ENCODE measurements around the gene OBSCN.
"Not testable (repeated sequence)": the region's sequence is repeated elsewhere in the genome, so short reads cannot be mapped to it uniquely, and the experiment has no call there.

Gene OBSCN

DNA sequence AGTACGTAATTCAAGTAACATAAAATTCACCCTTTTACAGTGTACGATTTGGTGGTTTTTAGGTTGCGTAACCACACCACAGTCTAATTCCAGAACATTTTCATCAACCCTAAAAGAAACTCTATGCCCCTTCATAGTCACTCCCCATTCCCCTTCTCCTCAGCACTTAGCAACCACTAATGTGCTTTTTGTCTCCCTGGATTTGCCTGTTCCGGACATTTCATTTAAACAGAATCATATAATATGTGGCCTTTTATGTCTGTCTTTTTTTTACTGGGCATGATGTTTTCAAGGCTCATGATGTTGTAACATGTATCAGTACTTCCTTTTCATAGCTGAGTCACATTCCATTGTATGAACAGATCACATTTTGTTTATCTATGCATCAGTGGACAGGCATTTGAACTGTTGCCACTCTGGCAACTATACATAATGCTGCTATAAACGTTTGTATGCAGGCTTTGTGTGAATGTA is 20.8 kb downstream of the OBSCN start:
- peak; percentile 91 for DNase-seq

DNA sequence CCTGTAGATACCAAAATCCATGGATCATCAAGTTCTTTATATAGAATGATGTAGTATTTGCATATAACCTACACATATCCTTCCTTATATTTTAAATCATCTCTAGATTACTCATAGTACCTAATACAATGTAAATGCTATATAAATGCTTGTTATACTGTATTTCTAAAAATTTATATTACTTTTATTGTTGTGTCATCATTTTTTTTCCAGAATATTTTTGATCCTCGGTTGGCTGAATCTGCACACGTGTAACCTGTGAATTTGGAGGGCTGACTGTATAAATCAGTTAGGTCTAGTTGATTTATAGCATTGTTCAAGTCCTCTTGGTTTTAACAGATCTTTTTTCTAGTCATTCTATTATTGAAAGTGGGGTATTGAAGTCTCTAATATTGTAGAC is 23.3 kb downstream of the OBSCN start:
- no peak for DNase-seq

DNA sequence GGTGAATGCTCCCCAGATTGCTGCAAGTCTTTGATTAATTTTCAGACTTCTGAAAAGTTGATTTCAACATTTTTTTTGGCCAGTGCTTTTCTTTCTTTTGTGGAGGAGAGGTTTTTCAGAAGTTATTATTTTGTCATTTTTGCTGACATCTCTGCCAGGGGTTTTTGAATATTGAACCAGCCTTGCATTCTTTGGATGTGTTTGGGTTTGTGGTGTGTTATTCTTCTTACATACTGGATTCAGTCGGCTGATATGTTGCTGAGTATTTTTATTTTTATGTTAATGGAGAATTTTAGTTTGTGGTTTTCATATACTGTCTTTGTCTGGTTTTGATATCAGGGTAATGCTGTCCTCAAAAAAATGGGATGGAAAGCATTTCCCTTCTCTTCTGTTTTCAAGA is 25.3 kb downstream of the OBSCN start:
- DNase-seq: no peak

DNA sequence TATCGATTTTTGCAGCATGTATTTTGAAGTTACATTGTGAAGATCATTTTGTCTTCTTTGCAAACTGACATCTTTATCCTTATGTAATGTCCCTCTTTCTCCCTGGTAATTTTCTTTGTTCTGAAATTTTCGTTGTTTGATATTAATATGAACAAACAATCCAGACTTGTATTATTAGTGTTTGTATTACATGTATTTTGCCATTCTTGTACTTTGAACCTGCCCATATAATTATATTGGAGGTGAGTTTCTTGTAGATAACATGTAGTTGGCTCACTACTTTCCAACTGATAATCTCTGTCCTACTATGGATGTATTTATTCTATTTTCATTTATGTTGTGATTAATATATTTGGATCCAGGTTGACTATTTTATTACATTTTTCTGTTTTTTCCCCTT is 27.1 kb downstream of the OBSCN start:
- DNase-seq: no peak

DNA sequence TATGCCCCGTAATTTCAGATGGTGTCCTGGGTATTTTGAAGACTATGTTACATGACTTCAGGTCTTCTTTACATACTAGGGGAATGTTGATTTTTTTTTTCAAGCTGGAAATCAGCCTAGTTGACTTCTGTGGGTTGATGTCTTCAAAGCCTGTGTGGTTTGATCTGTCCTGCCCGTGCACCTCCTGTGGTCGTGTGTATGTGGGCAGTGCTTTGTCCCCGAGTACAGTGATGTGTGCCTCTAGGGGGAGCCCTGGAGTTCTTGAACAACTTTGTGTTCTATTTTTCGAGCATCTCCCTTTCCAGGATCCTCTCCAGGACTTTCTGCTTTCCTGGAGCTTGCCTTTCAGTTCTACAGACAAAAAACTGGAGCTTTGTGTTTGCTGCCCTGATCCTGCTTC is 28.9 kb downstream of the OBSCN start:
- peak; percentile 58 for DNase-seq

DNA sequence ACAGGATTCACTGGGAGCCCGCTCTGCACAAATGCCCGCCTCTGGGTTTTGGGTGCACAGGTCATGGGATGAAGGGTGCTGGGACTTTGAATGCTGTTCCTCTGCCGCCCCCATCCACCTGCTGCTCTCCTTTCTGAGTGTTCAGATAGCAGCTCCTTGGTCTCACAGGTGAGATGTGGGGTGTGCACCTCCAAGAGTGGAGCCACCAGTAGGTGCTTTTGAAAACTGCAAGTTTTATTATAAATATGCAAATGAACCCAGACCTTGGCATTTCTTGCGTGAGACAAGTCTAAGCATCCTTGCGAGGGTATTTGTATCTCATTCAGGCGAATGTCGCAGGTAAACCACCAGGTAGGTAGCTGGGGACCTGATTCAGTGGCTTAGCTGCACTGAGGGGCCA is 30.2 kb downstream of the OBSCN start:
- no peak for DNase-seq

DNA sequence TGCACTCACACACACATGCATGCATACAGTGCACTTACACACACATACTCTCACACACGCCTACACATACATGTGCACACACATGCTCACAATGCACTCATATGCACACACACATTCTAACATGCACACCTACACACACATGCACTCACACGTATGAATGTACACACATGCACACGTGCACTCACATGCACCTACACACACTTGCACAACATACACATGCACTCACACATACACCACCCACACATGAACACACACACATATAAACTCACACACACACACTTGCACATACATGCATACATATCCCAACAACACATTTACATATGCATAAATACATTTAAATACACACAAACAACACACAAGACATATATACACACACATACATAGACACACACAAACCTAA is 30.6 kb downstream of the OBSCN start:
- DNase-seq: no peak

DNA sequence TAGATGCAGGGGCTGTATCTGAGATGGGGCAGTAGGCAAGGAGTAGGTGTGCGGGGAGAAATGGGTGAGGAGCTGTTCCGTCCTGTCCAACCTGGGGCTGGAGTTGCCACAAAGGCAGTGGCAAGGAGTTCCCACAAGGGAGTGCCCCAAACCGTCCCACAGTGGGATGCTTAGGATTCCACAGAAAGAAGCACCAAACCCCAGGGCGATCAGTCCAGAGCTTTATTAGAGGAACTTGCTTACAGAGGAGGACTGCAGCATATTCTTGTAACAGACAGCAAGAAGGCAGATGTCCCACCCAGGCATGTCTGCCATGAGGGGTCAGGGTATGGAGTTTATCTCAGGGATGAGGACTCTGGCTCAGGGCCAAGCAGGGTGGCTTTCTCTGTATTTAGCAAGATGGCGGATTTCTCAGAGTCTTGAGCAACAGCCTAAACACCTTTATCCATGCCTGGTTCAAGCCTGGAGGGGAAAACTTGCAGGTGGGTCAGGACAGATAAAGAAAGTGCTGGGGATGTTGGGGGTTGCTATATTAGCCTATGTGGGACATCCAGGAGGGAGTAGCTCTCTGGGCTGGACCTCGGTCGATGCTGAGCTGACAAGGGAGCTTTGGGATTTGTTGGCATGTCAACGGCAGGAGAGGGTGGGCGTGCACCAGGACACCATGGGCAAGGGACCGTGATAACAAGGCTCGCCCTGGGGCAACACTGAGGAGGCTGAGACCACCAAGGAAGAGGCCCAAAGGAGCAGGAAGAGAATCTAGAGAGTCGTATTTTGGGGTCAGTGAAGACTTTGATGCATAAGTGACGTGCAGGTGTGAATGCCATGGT is 32.8 kb downstream of the OBSCN start:
- DNase-seq: no peak

DNA sequence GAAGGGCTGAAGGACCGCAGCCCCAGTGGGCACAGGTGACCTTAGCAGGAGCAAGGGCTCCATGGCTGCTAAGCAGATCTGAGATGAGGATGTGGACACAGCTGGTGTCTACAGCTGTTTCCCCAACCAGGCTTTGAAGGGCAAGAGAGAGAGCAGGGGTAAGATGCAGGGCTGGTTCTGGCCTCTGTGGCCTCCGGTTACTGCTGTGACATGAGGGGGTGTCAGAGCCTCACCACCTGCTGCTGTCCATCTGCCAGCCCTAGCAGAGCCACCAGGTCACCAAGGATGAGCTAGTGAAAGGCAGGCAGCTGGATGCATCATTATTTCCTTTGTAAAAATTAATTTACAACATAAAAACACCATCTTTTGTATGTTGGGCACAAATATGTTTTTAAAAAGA is 33.4 kb downstream of the OBSCN start:
- DNase-seq: no peak

DNA sequence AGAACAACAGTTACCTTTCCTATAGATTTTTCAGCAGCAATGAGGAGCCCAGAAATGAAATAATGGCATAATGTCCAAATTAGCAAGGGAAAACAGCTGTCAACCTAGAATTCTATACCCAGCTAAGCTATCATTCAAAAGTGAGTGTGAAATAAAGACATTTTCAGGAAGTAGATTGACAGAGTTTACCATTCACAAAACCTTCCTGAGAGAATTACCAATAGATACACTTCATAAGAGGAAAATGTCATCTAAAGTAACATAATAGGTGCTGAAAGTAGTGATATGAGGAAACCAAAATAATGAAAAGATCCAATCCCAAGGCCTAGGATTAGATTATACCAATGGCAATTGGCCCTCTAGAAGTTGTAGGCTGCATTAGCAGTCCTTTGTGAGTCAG is 34.6 kb downstream of the OBSCN start:
- no peak for DNase-seq

DNA sequence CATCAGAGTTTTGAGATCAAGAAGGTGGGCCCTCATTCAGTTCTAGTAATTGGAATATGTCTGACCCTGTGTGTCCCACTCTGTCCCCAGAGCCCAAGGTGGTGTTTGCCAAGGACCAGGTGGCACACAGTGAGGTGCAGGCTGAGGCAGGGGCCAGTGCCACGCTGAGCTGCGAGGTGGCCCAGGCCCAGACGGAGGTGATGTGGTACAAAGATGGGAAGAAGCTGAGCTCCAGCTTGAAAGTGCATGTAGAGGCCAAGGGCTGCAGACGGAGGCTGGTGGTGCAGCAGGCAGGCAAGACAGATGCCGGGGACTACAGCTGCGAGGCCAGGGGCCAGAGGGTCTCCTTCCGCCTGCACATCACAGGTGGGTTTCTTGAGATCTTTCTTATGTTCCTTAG is 35.2 kb downstream of the OBSCN start:
- DNase-seq: no peak

DNA sequence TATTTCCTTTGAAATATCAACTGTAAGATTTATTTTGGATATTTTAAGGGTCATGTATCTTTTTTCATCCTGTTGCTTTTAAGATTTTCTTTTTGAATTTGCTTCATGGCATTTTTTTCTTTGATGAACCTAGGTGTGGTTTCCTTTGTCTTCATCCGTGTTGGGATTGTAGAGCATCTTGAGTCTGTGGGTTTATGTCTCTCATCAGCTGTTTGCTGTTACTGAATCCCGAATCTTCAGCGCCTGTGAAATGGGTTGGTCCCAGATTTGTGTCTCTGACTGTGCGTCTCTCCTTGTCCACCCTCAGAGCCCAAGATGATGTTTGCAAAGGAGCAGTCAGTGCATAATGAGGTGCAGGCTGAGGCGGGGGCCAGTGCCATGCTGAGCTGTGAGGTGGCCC is 36.1 kb downstream of the OBSCN start:
- DNase-seq: not testable (repeated sequence)

DNA sequence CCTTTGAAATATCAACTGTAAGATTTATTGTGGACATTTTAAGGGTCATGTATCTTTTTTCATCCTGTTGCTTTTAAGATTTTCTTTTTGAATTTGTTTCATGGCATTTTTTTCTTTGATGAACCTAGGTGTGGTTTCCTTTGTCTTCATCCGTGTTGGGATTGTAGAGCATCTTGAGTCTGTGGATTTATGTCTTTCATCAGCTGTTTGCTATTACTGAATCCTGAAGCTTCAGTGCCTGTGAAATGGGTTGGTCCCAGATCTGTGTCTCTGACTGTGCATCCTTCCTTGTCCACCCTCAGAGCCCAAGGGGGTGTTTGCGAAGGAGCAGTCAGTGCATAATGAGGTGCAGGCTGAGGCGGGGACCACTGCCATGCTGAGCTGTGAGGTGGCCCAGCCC is 37.3 kb downstream of the OBSCN start:
- DNase-seq: no peak

DNA sequence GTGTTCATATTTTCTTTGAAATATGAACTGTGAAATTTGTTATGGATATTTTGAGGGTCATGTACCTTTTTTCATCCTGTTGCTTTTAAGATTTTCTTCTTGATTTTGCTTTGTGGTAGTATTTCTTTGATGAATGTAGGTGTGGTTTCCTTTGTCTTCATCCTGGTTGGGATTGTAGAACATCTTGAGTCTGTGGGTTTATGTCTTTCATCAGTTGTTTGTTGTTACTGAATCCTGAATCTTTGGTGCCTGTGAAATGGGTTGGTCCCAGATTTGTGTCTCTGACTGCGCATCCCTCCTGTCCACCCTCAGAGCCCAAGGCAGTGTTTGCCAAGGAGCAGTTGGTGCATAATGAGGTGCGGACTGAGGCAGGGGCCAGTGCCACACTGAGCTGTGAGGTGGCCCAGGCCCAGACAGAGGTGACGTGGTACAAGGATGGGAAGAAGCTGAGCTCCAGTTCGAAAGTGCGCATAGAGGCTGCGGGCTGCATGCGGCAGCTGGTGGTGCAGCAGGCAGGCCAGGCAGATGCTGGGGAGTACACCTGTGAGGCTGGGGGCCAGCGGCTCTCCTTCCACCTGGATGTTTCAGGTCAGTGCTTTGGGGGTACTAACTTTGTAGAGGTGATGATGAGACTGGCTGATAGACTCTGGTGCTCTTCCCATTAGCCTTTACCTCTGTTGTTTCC is 38.5 kb downstream of the OBSCN start:
- no peak for DNase-seq

DNA sequence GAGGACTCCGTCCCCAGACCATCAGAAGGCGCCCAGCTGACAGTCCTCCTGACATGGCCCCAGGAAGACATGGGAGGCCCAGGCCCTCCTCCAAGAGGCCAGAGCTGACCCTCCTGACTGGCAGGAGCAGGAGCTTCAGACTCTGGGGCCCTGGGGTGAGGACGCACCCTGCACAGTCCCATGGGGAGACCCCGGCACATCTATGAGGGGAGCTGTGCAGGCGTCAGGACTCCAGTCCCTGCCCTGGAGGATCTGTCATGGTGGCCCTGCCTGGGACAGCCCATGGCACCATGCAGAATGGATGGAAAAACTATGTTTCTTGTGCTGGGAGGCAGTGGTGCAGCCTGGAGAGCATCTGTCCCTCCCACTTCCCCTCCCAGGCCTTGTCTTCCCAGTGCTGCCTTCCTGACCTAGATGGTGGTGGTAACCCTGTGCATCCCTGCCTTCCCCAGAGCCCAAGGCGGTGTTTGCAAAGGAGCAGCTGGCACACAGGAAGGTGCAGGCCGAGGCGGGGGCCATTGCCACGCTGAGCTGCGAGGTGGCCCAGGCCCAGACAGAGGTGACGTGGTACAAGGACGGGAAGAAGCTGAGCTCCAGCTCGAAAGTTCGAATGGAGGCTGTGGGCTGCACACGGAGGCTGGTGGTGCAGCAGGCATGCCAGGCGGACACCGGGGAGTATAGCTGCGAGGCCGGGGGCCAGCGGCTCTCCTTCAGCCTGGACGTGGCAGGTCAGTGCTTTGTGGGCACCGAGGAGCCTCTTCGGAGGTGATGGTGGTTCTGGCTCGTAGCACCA is 41.9 kb downstream of the OBSCN start:
- DNase-seq: no peak

DNA sequence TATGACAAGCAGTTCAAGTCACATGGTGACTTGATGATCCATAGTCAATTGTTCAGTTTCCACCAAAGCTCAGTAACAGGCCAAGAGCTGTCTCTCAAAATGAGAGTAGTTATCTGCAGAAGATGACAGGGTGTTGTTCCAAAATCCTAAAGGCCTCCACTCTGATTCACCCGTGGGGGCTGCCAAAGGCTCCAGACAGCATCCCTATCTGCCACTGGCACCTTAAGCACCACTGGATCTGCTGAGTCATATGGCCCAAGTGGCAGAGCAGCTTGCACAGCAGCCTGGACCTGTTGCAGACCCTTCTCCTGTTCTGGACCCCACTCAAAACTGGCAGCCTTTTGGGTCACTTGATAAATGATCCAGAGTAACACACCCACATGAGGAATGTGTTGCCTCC is 44.6 kb downstream of the OBSCN start:
- DNase-seq: not testable (repeated sequence)

DNA sequence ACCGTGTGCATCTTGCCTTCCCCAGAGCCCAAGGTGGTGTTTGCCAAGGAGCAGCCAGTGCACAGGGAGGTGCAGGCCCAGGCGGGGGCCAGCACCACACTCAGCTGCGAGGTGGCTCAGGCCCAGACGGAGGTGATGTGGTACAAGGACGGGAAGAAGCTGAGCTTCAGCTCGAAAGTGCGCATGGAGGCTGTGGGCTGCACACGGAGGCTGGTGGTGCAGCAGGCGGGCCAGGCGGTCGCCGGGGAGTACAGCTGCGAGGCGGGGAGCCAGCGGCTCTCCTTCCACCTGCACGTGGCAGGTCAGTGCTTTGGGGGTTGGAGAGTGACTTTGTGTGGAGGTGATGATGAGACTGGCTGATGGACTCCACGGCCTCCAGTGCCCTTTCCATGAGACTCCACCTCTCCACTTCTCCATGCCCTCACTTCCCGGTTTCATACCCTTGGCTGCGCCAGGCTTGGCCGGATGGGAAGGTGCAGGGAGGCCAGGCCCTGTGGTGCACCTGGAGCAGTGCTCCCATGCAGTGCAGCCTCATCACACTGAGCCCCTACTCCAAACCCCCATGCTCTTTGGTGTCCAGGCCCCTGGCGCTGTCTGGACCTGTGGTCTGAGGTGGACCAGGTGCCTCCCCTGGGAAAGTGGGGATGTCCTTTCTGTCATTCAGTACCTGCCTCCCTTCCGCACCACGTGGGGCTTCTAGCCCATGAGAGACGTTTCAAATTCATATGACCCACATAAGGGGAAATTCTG is 49.0 kb downstream of the OBSCN start:
- no peak for DNase-seq

DNA sequence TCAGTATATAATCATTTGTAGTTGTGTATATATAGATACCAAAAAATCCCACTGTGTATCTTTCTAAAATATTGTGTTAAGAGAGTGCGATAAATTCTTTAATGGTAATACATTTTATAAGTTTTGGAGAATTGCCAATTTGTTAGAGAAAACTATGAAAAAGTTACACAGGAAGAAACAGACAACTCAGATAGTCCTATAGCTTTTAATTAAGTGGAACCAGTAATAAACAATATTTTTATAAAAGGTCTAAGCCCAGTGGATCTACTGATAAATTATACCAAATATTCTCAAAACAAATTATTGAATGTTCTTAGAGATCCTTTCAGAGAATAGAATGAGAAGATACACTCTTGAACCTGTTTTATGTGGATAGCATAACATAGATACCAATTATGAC is 50.6 kb downstream of the OBSCN start:
- no peak for DNase-seq

DNA sequence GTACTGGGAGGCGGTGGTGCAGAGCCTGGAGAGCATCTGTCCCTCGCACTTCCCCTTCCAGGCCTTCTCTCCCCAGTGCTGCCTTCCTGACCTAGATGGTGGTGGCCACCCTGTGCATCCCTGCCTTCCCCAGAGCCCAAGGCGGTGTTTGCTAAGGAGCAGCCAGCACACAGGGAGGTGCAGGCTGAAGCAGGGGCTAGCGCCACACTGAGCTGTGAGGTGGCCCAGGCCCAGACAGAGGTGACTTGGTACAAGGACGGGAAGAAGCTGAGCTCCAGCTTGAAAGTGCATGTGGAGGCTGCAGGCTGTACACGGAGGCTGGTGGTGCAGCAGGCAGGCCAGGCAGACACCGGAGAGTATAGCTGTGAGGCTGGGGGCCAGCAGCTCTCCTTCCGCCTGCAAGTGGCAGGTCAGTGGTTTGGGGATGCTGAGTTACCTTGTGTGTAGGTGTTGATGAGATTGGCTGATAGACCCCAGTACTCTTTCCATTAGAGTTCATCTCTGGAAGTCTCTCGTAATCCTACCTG is 51.6 kb downstream of the OBSCN start:
- DNase-seq: no peak

DNA sequence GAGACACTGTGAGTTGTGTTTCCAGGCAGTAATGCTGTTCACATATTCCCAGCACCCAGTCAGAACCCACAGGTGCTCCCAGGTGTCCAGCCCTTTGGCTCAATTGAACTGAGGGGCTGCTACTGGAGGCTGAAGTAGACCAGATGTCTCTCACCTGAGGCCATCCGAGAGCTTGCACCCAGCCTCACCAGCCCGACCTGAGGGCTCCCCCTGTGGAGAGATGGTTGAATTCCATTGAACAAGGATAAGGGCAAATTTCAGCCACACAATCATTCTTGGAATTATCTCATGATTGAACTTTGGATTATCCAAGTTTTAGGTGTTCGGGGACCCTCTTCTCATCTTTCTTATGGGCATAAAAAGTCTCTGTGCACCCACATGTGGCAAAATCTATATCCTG is 52.1 kb downstream of the OBSCN start:
- DNase-seq: no peak

DNA sequence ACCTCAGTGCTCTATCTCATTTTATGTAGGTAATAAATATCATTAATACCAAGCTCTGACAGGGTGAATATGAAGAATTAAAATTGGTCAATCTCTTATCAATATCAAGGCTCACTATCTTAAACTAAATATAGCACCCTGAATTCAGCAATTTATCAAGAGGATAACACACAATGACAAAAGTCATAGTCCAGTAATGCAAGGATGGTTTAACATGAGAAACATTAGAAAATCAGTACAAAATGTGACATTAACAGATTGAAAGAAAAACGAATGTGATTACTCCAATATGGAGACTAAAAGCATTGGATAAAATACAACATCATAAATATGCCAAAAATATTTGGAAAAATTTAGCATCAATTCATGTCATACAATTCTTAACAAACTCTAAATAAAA is 53.9 kb downstream of the OBSCN start:
- no peak for DNase-seq

DNA sequence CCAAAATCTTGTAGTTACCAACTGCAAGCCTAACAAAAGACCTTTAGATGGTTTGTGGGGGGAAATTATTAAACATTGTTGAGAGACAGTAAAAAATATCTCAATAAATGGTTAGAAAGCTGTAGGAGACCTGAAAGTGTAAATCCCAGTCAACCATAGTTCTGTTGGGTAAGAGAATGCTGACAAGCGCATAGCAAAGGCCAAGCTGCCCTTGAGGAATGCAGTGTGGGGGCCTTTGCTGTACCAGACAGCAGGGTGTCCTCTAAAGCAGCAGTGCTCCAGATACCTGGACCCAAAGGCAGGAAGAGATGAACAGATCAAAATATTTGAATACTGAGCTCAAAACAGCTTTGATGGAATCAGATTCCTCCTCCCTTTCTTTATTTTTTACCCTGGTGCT is 54.6 kb downstream of the OBSCN start:
- DNase-seq: no peak

DNA sequence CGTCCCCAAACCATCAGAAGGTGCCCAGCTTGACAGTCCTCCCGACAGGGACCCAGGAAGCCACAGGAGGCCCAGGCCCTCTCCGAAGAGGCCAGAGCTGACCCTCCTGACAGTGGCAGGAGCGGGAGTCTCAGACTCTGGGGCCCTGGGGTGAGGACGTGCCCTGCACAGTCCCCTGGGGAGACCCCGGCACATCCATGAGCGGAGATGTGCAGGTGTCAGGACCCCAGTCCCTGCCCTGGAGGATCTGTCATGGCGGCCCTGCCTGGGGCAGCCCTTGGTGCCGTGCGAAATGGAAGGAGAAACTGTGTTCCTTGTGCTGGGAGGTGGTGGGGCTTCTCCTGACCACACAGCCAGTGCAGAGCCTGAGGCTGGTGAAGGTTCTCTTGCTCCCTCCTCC is 55.8 kb downstream of the OBSCN start:
- DNase-seq: no peak
